ENCODE measurements around the gene GPSM1.

GPSM1 gene

DNA sequence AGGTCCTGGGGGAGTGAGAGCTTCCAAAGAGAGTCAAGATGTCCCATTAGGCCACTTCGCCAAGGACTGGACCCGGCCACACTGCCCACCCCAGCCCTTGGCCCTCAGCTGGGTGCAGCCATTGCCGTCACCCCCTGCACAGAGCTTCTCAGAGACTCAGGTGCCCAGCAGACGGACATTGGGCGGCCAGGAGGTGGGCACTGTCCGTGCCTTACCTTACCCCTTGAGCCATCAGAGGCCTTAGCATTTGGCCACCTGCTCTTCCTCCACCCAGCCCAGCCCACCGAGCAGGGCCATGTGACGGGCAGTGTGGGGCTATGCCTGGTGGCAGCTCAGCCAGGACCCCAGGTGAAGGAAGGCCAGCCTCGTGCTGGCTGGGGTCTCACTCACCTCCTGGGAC, 39.5 kb downstream of the GPSM1 start:
- TF ChIP-seq CTCF (IDR thresholded peaks at IDR 0.05; ENCODE audit: low read depth, low read length) = no peak
- DNase-seq (ENCODE audit: extremely low read depth, low read depth) = no peak

GRCh38 chr9:136367296-136368145, 40.2 kb downstream of the GPSM1 start:
- TF ChIP-seq CTCF (IDR thresholded peaks at IDR 0.05; ENCODE audit: low read depth, low read length) = no peak
- no peak for DNase-seq (ENCODE audit: extremely low read depth, low read depth)

DNA sequence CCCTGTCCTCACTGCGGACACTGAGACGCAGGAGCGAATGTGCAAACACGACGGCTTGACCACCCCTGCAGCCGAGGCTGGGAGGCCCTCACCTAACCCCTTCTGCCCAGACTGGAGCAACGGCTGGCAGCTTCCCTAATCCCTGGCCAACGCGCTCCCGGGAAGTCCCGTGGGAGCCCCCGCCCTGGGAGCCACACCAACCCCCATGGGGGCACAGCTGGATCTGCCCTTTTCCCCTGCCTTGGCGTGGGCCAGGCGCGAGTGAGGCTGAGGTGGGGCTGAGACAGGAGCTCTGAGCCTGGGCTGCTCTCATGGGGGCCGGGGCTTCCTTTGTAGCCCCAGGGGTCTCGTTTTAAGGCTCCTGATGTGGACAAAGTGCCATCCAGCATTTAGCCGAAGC, 40.9 kb downstream of the GPSM1 start:
- DNase-seq (ENCODE audit: extremely low read depth, low read depth) = no peak
- no peak for TF ChIP-seq CTCF (IDR thresholded peaks at IDR 0.05; ENCODE audit: low read depth, low read length)

DNA sequence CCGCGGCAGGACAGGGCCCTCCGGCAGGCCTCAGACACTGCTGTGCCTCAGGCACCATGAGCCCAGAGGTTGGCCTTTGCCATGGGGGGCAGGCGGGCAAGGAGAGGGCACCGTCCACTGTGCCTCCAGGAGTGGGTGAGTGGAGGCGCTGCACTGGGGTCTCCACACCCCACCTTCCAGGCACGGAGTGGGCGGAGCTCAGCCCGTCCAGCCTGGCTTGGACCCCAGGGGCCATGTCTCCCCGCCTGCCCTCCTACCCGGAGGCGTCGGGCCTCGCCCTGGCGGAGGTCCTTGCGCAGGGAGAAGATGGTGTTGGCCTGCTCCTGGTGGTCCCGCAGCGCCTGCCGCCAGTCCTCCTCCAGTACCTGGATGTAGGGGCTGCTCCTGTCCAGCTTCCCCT, 42.7 kb downstream of the GPSM1 start:
- no peak for TF ChIP-seq CTCF (IDR thresholded peaks at IDR 0.05; ENCODE audit: low read depth, low read length)
- DNase-seq (ENCODE audit: extremely low read depth, low read depth) = no peak

DNA sequence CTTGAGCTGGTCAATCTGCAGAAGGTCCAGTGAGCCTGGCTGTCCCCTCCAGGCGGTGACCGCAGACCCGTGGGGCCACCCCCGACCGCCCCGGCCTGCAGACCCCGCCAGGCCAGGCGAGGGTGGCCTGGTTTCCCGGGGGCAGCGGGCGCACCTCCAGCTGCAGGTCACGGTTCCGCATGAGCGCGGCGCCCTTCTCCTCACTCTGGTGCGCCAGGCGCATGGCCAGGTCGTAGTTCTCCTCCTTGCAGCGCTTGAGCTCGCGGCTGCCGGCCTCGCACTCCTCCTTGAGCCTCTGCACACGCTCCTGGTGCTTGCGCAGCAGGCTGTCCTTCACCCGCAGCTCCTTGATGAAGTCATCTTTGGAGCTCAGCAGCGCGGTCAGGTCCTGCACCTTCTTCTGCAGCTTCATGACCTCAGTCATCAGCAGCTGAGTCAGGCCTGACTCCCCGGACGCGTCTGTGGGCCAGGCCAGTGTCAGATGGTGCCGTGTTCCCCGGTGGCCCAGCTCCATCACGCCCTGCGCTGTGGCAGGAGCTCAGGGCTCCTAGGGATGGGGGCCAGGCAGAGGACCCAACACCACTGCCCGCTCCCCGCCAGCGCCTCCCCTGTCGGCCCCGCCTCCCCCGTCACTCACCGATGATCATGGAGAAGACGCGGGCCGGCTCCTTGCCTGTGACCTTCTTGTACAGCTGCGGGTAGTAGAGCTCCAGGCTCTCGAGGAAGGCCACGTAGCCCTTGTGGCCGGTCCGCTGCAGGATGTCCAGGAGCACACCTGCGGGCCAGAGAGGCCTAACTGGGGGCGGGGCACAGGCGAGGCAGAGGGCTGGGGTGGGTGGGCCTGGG, 43.6 kb downstream of the GPSM1 start:
- no peak for DNase-seq (ENCODE audit: extremely low read depth, low read depth)
- no peak for TF ChIP-seq CTCF (IDR thresholded peaks at IDR 0.05; ENCODE audit: low read depth, low read length)

DNA sequence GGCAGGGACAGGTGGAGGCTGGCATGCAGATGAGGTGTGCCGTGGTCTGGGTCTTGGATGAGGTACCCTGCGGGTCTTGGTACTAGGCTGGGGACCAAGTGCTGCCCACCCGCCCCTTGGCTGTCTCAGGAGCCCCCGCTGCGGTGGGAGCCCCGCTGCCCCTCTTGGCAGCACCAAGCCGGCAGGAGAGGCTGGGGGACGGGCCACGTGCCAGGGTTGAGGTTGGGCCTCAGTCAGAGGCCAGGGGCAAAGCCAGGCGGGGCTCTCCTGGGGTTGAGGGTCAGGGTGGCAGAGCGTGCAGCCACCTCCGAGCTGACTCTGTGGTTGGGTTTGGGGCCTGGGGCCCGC, 44.2 kb downstream of the GPSM1 start:
- no peak for TF ChIP-seq CTCF (IDR thresholded peaks at IDR 0.05; ENCODE audit: low read depth, low read length)
- DNase-seq (ENCODE audit: extremely low read depth, low read depth) = no peak

DNA sequence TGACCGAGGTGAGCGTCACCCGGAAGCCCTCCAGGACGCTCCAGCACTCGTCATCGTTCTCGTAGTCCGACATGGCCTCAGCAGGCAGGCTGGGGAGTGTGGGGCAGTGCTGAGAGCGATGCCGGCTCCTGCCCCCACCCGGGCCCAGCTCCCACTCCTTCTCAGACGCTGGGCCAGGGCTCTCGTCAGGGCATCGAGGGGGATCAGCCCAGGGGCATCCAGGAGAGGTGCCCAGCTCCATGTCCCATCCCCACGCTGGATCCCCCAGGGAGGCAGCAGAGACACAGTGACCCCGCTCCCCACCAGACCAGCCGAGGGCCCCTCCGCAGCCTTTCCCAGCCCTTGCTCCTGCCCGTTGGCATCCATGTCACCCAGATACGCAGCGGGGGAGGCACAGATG, 44.7 kb downstream of the GPSM1 start:
- no peak for TF ChIP-seq CTCF (IDR thresholded peaks at IDR 0.05; ENCODE audit: low read depth, low read length)
- no peak for DNase-seq (ENCODE audit: extremely low read depth, low read depth)
